ENCODE measurements around the gene FGF14.

DNA sequence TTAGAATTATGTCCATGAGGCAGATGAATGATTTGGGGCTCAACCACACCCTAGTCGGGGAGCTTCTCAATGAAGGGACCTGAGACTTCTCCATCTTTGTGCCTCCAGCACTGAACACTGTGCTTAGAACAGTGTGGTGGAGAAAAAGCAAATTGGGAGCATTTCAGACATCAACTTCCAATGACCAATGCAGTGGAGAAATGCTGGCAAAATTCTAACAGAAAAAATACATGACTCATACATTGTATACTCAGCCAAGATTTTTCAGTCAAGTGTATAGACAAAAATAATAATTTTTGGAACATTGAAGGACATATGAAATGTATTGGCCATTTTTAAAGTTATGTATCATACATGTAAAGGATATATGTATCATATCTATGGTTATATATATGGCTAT lies 134.7 kb downstream of the FGF14 start:
- TF ChIP-seq, protein P1, sequence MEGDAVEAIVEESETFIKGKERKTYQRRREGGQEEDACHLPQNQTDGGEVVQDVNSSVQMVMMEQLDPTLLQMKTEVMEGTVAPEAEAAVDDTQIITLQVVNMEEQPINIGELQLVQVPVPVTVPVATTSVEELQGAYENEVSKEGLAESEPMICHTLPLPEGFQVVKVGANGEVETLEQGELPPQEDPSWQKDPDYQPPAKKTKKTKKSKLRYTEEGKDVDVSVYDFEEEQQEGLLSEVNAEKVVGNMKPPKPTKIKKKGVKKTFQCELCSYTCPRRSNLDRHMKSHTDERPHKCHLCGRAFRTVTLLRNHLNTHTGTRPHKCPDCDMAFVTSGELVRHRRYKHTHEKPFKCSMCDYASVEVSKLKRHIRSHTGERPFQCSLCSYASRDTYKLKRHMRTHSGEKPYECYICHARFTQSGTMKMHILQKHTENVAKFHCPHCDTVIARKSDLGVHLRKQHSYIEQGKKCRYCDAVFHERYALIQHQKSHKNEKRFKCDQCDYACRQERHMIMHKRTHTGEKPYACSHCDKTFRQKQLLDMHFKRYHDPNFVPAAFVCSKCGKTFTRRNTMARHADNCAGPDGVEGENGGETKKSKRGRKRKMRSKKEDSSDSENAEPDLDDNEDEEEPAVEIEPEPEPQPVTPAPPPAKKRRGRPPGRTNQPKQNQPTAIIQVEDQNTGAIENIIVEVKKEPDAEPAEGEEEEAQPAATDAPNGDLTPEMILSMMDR (conservative IDR thresholded peaks at IDR 0.05; ENCODE audit: low read length): no peak
- no peak for TF ChIP-seq EZH2phosphoT487 (IDR thresholded peaks at IDR 0.05; ENCODE audit: borderline replicate concordance, low read depth, low read length)
